Activated naive CD8-positive, alpha-beta T cell treated with anti-CD3 and anti-CD28 coated beads for 36 hours (primary cell): ENCODE measurements around the gene MB. TPM values are rescaled to one million over a fixed set of nuclear protein-coding genes. Genes with fewer than 3 reads are reported as not detected.

ENCODE experiments used
- DNase-seq: peaks from one replicate; pipeline ENCODE4 v3.0.0; 2021
- H3K27ac Mint-ChIP-seq: one replicate; pipeline ENCODE4 v1.8.0; 2022; ENCODE audit warnings: mild to moderate bottlenecking, moderate library complexity, mixed read lengths
- H3K27me3 Mint-ChIP-seq: one replicate; pipeline ENCODE4 v1.8.0; 2022; ENCODE audit warnings: mild to moderate bottlenecking, mixed read lengths
- H3K36me3 Mint-ChIP-seq: one replicate; pipeline ENCODE4 v1.8.0; 2021; ENCODE audit warnings: mild to moderate bottlenecking, mixed read lengths
- H3K4me1 Mint-ChIP-seq: one replicate; pipeline ENCODE4 v1.8.0; 2021; ENCODE audit warnings: mixed read lengths
- H3K4me3 Mint-ChIP-seq: one replicate; pipeline ENCODE4 v1.8.0; 2022; ENCODE audit warnings: mild to moderate bottlenecking, moderate library complexity, mixed read lengths
- H3K9me3 Mint-ChIP-seq: one replicate; pipeline ENCODE4 v1.8.0; 2022; ENCODE audit warnings: mixed read lengths
- total RNA-seq, 2 experiments: library from RNA; stranded (reverse); gene quantifications; one replicate each; pipeline ENCODE4 v1.2.3, GENCODE V29; 2021

MB gene
- total RNA-seq, 2 experiments from 2014 or later: not detected

DNA sequence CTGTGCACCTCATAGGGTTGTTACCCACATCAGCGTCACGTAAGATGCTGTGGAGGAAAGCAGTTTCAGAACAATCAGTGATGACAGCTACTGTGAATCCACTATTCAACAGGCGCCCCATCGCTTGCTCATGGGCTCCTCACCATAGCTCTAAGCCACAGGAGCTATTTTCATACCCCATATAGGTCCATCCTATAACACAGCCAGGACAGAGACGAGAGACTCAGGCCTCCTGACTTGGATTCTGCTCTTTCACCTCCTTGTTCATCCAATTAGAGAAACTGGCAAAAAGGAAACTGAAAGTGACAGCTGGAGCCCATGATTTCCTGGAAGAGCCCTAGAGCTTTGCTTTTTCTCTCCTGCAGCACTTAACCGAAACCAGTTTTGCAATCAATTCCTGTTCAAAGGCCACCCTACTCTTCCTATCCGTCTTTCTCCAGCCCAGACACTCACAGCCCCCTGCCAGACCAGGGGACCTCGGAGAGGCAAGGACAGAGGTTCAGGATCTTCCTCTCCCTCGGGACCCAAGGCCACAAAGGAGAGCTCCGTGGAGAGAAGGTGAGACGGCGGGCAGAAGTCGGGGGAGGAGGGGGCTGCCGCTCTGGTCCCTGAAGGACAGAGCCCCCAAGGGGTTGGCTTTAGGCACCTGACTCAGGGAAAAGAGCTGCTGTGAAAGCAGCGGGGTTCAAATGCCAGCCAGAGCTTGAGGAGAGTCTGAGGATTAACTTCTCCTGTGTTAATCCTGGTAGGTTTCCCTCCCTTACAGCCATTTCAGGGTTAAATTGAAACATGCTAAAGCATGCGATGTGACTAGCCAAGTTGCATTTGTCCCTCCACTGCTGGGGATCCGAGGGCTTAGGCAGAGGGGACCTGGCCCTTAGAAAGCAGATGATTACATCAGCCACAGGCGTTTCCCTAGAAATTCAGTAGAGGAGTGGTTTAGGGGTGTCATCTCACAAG, 31.2 kb upstream of the MB start, which contains the start of gene APOL6:
Gene APOL6, plus strand, starts transcription at position 381 of the 960 bp plus-strand sequence. CDS start 7,980 bp downstream, outside the sequence.
- peak within 1 kb of the TSS; percentile 100 for H3K4me3 Mint-ChIP-seq
- H3K9me3 Mint-ChIP-seq: peaks cover 5% of the 10 kb centered on the region
- peak within 1 kb of the TSS; percentile 100 for H3K27ac Mint-ChIP-seq
- H3K4me1 Mint-ChIP-seq: peaks cover 33% of the 10 kb centered on the region
- no peaks in the 10 kb centered on the region for H3K27me3 Mint-ChIP-seq
- peaks cover 44% of the 10 kb centered on the region for H3K36me3 Mint-ChIP-seq
- peak; percentile 65 for DNase-seq

DNA sequence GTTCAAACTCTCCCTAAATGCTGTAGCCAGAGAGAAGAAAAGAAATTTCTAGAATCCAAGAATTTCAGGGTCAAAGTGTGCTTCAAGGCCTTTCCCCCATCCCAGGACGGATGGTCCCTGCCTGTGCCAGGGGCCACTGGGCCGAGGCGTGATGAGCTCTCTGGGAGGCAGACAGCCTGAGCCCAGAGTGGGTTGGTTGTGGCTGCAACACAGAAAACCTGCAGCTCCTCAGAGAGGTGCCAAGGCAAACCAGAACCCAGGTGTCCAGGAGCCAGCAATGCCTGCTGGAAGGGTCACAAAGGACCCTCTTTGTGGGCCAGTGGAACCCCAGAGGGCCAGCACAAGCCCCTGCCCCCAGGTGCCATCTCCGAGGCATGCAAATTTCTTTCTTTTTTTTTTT, 28.5 kb upstream of the MB start:
- Mint-ChIP-seq H3K27ac (no peak overlapping the region), H3K36me3 (peaks cover 21% of the 10 kb centered on the region), H3K9me3 (no peaks in the 10 kb centered on the region), H3K4me3 (no peak overlapping the region), H3K4me1 (peaks cover 35% of the 10 kb centered on the region), H3K27me3 (no peaks in the 10 kb centered on the region)
- no peak for DNase-seq

DNA sequence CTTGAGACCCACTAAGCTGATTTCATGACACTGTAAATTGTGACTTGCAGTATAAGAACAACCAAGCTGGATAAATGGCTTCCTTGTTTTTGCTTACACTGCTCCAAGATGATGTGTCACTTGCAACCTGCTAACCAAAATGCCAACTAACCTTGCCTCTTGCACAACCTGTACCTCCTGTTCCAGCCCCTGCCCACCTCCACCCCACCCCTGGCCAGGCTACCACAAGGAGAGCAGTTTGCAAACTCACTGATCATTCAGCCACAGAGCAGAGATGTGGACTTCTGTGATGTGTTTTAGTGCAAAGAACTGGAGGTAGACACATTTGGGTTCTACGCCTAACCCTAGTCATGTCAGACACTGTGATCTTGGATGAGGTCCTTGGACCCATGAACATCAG, 26.9 kb upstream of the MB start:
- H3K4me3 Mint-ChIP-seq: no peak overlapping the region
- H3K36me3 Mint-ChIP-seq: peaks cover 6% of the 10 kb centered on the region
- H3K27me3 Mint-ChIP-seq: no peaks in the 10 kb centered on the region
- no peak for DNase-seq
- no peak overlapping the region for H3K27ac Mint-ChIP-seq
- no peaks in the 10 kb centered on the region for H3K9me3 Mint-ChIP-seq
- H3K4me1 Mint-ChIP-seq: peaks cover 26% of the 10 kb centered on the region

DNA sequence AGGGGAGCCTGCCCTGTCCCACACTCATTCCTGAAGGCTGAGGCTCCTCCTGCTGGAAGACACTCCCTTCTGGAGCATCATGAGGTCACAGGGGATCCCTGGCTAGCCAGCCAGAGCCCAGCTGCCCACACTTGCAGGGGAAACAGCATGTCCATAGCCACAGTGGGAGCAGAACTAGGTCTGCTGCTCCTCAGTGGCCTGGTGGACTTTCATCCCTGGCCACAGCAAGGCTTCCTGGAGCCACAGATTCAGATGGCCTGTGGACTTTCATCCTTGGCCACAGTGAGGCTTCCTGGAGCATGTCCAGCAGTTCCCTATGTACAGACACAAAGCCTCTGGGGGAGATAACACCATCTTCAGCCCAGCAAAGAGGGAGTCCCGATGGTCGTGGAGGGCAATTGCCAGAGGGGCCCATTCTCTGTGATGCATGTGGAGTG, 25.2 kb upstream of the MB start:
- no peaks in the 10 kb centered on the region for H3K27me3 Mint-ChIP-seq
- H3K4me1 Mint-ChIP-seq: peaks cover 18% of the 10 kb centered on the region
- no peaks in the 10 kb centered on the region for H3K36me3 Mint-ChIP-seq
- DNase-seq: no peak
- H3K4me3 Mint-ChIP-seq: no peak overlapping the region
- no peak overlapping the region for H3K27ac Mint-ChIP-seq
- no peaks in the 10 kb centered on the region for H3K9me3 Mint-ChIP-seq

DNA sequence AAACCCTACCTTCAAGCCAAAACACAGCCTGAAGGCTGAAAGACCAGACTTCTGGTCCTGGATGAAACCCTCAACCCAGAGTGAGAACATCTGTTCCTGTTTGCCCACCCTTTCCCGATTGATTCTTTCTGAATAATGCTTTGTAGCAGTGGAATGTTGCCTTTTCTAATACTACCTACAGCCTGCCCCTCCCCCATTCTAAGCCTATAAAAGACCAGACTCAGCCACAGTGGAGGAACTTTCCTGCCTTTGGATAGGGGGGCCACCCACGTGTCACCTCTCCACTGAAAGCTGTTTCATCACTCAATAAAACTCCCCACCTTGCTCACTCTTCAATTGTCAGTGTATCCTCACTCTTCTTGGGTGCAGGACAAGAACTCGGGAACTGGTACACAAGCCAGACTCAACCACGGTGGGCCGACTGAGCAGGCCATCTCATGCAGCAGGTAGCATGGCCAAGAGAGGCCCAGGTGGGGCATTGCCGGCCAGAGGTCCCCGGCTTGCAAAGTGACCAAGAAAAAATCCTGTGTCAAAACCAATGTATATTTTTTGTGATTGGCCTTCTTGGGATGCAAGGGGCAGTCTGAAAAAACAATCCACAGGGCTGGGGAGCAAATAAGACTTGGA, 24.5 kb upstream of the MB start:
- no peak for DNase-seq
- peaks cover 11% of the 10 kb centered on the region for H3K4me1 Mint-ChIP-seq
- H3K36me3 Mint-ChIP-seq: no peaks in the 10 kb centered on the region

DNA sequence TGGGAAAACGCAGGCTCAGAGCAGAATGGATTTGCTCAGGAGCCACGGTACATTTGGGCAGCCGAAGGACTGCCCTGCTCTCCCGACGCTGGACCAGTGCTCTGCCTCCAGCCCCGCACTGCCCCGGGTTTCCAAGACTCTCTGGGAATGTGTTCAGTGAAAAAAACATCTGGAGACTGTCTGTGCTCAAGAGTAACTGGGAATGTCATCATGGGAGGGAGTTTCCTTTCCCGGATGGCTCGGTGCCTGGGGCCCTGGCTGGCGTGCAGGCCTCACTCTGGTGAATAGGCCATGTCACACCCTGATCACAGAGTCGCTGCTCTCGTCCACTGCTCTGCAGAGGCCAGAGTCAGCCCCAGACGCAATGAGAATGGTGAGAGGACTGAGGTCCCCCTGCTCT, 21.3 kb upstream of the MB start:
- no peak overlapping the region for H3K4me3 Mint-ChIP-seq
- H3K4me1 Mint-ChIP-seq: peaks cover 9% of the 10 kb centered on the region
- no peaks in the 10 kb centered on the region for H3K36me3 Mint-ChIP-seq
- no peaks in the 10 kb centered on the region for H3K27me3 Mint-ChIP-seq
- no peak for DNase-seq
- no peaks in the 10 kb centered on the region for H3K9me3 Mint-ChIP-seq
- no peak overlapping the region for H3K27ac Mint-ChIP-seq

More for the DNA sequence above, 24.5 kb upstream of the MB start:
- Mint-ChIP-seq H3K27ac (peak overlapping the region; percentile 11), H3K9me3 (no peaks in the 10 kb centered on the region), H3K4me3 (no peak overlapping the region), H3K27me3 (no peaks in the 10 kb centered on the region)

DNA sequence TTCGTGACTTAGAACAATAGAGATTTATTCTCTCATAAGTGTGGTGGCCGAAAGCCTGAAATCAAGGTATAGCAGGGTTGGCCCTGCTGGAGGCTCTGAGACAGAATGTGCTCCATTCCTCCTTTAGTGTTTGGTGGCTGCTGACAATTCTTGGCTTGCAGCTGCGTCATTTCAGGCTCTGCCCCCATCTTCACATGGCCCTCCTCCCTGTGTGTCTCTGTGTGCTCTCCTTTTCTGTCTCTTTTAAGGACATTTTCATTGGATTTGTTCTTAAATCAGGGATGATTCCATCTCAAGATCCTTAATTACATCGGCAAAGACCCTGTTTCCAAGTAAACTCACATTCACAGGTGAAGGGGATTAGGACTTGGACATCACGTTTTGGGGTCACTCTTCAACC, 20.9 kb upstream of the MB start:
- no peak for DNase-seq
- Mint-ChIP-seq H3K4me1 (peaks cover 9% of the 10 kb centered on the region), H3K27ac (no peak overlapping the region), H3K27me3 (no peaks in the 10 kb centered on the region), H3K9me3 (no peaks in the 10 kb centered on the region), H3K36me3 (no peaks in the 10 kb centered on the region), H3K4me3 (no peak overlapping the region)

DNA sequence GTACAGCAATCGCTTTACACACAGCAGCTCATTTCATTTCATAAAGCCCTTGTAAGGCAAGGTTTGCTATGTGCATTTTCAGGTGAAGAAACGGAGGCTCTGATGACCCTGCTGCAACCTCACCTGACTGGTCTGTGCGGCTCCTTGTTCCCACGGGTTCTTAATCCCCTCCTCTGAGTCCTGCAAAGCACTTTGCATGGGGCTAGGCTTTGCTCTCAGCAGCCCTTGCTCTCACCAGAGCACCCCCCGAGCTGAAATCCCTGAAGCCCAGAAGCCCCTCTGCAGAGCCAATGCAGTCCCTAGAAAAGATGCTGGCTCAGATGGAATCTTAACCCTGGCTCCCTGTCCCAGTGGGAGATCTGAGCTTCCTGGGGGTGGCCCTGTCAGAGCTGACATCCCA, 20.1 kb upstream of the MB start:
- no peak overlapping the region for H3K4me3 Mint-ChIP-seq
- DNase-seq: no peak
- H3K36me3 Mint-ChIP-seq: no peaks in the 10 kb centered on the region
- peaks cover 9% of the 10 kb centered on the region for H3K4me1 Mint-ChIP-seq
- no peaks in the 10 kb centered on the region for H3K9me3 Mint-ChIP-seq
- no peaks in the 10 kb centered on the region for H3K27me3 Mint-ChIP-seq
- H3K27ac Mint-ChIP-seq: no peak overlapping the region

DNA sequence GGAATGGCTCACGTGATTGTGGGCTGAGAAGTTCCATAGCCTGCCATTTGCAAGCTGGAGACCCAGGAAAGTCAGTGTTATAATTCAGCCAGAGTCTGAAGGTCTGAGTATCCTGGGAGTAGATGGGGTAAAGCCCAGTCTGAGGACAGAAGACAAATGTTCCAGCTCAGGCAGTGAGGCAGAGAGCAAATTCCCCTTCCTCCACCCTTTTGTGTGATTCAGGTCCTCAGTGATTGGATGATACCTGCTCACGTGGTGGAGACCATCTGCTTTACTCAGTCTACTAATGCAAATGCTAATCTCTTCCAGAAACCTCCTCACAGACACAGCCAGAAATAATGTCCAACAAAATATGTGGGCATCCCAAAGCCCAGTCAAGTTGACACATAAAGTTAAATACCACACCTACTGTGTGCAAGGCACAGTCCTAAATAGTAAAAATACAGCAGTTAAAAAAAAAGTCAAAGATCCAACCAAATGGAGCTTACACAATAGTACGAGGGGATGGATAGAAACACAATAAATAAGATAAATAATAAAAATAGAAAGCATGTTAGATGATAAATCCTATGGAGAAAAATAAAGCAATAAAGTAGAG, 17.9 kb upstream of the MB start:
- peaks cover under 1% of the 10 kb centered on the region for H3K9me3 Mint-ChIP-seq
- no peak overlapping the region for H3K4me3 Mint-ChIP-seq
- no peaks in the 10 kb centered on the region for H3K27me3 Mint-ChIP-seq
- no peaks in the 10 kb centered on the region for H3K36me3 Mint-ChIP-seq
- no peak overlapping the region for H3K27ac Mint-ChIP-seq
- no peak for DNase-seq
- peaks cover under 1% of the 10 kb centered on the region for H3K4me1 Mint-ChIP-seq

DNA sequence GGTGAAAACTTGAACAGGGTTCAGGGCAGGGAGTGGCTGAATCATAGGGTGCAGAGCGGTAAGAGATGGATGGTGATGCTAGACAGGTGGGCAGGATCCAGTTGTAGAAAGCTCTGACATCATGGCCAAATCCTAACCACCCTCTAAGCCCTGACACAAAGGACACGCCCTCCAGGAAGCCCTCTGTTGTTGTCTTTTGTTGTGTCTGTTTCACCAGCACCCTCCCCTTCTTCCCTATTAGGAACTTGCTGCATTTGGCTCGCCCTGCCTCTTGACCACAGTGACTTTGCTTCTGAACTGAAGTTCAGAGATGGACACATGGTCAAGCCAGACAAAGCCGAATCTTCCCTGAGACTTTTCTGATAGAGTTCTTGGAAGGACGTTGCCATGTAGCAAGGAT, 16.9 kb upstream of the MB start:
- no peak overlapping the region for H3K4me3 Mint-ChIP-seq
- peaks cover 1% of the 10 kb centered on the region for H3K9me3 Mint-ChIP-seq
- no peak overlapping the region for H3K27ac Mint-ChIP-seq
- H3K27me3 Mint-ChIP-seq: no peaks in the 10 kb centered on the region
- peaks cover 8% of the 10 kb centered on the region for H3K4me1 Mint-ChIP-seq
- no peak for DNase-seq
- no peaks in the 10 kb centered on the region for H3K36me3 Mint-ChIP-seq

DNA sequence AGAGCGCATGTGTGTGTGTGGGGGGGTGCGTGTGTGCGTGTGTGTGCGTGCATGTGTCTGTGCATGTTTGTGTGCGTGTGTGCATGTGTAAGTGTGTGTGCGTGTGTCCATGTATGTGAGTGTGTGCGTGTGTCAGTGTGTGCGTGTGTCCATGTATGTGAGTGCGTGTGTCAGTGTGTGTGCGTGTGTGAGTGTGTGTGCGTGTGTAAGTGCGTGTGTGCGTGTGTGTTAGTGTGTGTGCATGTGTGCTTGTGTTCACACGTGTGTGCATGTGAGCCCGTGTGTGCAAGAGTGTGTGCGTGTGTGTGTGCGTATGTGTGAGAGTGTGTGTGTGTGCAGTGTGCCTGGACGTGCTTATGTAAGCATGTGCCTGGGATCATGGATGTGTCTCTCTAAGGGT, 16.4 kb upstream of the MB start:
- no peaks in the 10 kb centered on the region for H3K36me3 Mint-ChIP-seq
- H3K27ac Mint-ChIP-seq: no peak overlapping the region
- peaks cover 8% of the 10 kb centered on the region for H3K4me1 Mint-ChIP-seq
- DNase-seq: no peak
- no peak overlapping the region for H3K4me3 Mint-ChIP-seq
- peaks cover 2% of the 10 kb centered on the region for H3K9me3 Mint-ChIP-seq
- no peaks in the 10 kb centered on the region for H3K27me3 Mint-ChIP-seq

DNA sequence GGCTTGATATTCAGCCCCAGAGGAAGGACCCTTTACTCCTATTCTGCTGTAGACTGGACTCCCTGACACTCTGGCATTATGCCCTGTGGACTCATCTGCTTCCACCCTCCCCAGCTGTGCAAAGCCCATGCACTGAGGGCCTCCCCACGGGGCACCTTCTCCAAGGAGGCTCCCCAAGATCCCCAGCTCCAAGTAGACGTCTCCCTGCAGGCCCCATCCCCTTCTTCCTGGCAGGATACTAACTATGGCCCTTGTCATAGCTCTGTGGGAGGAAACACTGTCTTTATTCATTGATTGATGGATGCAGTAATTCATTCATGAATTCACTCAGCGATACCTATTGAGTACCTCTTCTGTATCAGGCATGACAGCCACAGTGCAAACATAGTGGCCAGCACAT, 15.8 kb upstream of the MB start:
- peaks cover 8% of the 10 kb centered on the region for H3K4me1 Mint-ChIP-seq
- no peaks in the 10 kb centered on the region for H3K27me3 Mint-ChIP-seq
- H3K4me3 Mint-ChIP-seq: no peak overlapping the region
- peaks cover 4% of the 10 kb centered on the region for H3K9me3 Mint-ChIP-seq
- H3K27ac Mint-ChIP-seq: no peak overlapping the region
- no peaks in the 10 kb centered on the region for H3K36me3 Mint-ChIP-seq
- DNase-seq: no peak

DNA sequence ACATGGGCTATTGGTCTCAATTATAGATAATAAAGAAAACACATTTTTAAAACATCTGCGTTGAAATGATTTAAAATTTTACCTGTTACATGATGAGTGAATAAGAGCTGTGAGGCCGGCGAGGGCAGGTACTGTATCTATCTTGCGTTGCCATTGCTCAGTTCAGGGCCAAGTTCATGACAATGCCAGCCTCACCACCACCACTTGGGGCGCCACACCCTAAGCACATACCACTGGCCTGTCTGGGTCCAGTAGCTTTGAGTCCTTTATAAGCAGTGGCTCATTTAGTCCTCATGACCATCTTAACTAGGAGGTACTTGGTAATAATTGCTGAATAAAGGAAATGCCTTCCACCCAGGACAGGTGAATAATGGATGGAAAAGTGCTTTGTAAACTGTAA, 14.5 kb upstream of the MB start:
- Mint-ChIP-seq H3K27ac (no peak overlapping the region), H3K4me1 (peaks cover 16% of the 10 kb centered on the region), H3K4me3 (no peak overlapping the region), H3K9me3 (peaks cover 4% of the 10 kb centered on the region), H3K36me3 (no peaks in the 10 kb centered on the region), H3K27me3 (no peaks in the 10 kb centered on the region)
- peak; percentile 34 for DNase-seq

DNA sequence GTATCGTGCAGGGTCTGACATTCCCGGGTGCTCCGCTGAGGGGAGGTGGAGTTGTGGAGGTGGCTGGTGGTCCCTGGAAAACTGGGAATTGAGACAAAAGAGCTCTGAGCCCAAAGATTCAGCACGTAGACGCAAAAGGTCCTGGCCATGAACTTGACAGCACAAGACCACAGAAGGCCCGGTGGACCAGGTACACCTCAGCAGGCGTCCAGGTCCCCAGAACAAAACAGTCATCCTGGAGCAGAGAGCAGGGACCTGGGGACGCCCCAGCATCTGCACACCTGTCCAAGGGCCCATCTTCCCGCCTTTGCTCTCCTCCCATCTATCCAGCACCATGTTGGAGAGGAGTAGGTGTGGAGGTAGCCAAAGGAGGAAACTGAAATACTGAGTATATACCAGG, 13.8 kb upstream of the MB start:
- no peak for DNase-seq
- Mint-ChIP-seq H3K27me3 (no peaks in the 10 kb centered on the region), H3K4me3 (no peak overlapping the region), H3K27ac (no peak overlapping the region), H3K4me1 (peaks cover 16% of the 10 kb centered on the region), H3K36me3 (no peaks in the 10 kb centered on the region), H3K9me3 (peaks cover 4% of the 10 kb centered on the region)

DNA sequence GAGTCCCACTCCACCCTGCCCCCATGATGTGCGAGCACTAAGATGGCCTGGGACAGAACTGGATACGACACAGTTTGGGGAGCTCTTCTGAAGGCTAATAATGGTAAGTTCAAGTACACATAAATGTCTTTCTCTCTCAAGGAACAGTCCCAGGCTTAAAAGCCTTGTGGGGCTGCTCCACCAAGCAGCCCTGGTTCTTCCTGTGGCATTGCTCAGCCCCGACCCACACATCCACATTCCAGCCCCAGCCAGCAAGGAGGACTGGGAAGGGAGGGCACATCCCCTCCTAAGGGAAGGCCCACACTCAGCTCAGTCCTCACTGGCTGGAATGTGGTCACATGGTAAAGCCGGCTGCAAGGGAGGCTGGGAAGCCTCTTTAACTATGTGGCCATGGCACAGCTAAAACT, 13.3 kb upstream of the MB start:
- H3K27me3 Mint-ChIP-seq: no peaks in the 10 kb centered on the region
- H3K27ac Mint-ChIP-seq: no peak overlapping the region
- peaks cover 4% of the 10 kb centered on the region for H3K9me3 Mint-ChIP-seq
- H3K36me3 Mint-ChIP-seq: no peaks in the 10 kb centered on the region
- DNase-seq: no peak
- no peak overlapping the region for H3K4me3 Mint-ChIP-seq
- H3K4me1 Mint-ChIP-seq: peaks cover 16% of the 10 kb centered on the region
